ENCODE data around the gene FTL. TPM values are rescaled to one million over a fixed set of nuclear protein-coding genes. Genes with fewer than 3 reads are reported as not detected.

Gene FTL
- total and polyA plus RNA-seq, 8 donors = 394 to 1,473 (median 841) TPM

GRCh38 chr19:48945817-48946216 lies 19.3 kb upstream of the FTL start:
- Histone ChIP-seq H3K36me3 (no peaks in the 10 kb centered on the region), H3K27me3 (no peaks in the 10 kb centered on the region), H3K4me1 (no peaks in the 10 kb centered on the region), H3K4me3 (no peak overlapping the region), H3K27ac (no peak overlapping the region), H3K9me3 (no peaks in the 10 kb centered on the region)
- ATAC-seq (no peak), FAIRE-seq (no peak), DNase-seq (no peak)
- WGBS, 2 donors = 77 to 80% methylated on average over 2 of the region's 2 CpGs
- TF ChIP-seq CTCF (IDR thresholded peaks at IDR 0.05) = no peak
- intact Hi-C loops (cut with DNase I) = no loop called here

GRCh38 chr19:48946463-48947257 lies 18.4 kb upstream of the FTL start:
- Histone ChIP-seq H3K9me3 (no peaks in the 10 kb centered on the region), H3K27ac (no peak overlapping the region), H3K4me1 (no peaks in the 10 kb centered on the region), H3K36me3 (no peaks in the 10 kb centered on the region), H3K27me3 (no peaks in the 10 kb centered on the region), H3K4me3 (no peak overlapping the region)
- intact Hi-C loops (cut with DNase I) = no loop called here
- ATAC-seq (no peak), DNase-seq (no peak), FAIRE-seq (no peak)
- WGBS, 2 donors = 75 to 81% methylated on average over 9 of the region's 9 CpGs
- no peak for TF ChIP-seq CTCF (IDR thresholded peaks at IDR 0.05)

GRCh38 chr19:48947258-48947542 lies 17.9 kb upstream of the FTL start:
- no peak for TF ChIP-seq CTCF (IDR thresholded peaks at IDR 0.05)
- no peak for ATAC-seq
- no peak for DNase-seq
- intact Hi-C loops (cut with DNase I) = no loop called here
- no peak for FAIRE-seq
- Histone ChIP-seq H3K9me3 (no peaks in the 10 kb centered on the region), H3K4me1 (no peaks in the 10 kb centered on the region), H3K27me3 (no peaks in the 10 kb centered on the region), H3K36me3 (no peaks in the 10 kb centered on the region), H3K4me3 (no peak overlapping the region), H3K27ac (no peak overlapping the region)
- 88 to 100% methylated on average over 3 of the region's 3 CpGs for WGBS, 2 donors

GRCh38 chr19:48950159-48950558 lies 14.9 kb upstream of the FTL start:
- Histone ChIP-seq H3K27ac (no peak overlapping the region), H3K27me3 (no peaks in the 10 kb centered on the region), H3K4me1 (no peaks in the 10 kb centered on the region), H3K36me3 (no peaks in the 10 kb centered on the region), H3K9me3 (no peaks in the 10 kb centered on the region), H3K4me3 (no peak overlapping the region)
- intact Hi-C loops (cut with DNase I) = no loop called here
- ATAC-seq (no peak), FAIRE-seq (no peak), DNase-seq (no peak)
- 86 to 90% methylated on average over 3 of the region's 3 CpGs for WGBS, 2 donors
- no peak for TF ChIP-seq CTCF (IDR thresholded peaks at IDR 0.05)

GRCh38 chr19:48950830-48951519 lies 14.1 kb upstream of the FTL start:
- Histone ChIP-seq H3K27me3 (no peaks in the 10 kb centered on the region), H3K4me3 (no peak overlapping the region), H3K9me3 (no peaks in the 10 kb centered on the region), H3K36me3 (no peaks in the 10 kb centered on the region), H3K4me1 (peaks cover 0 to 6% (median 4%) of the 10 kb centered on the region in 3 donors), H3K27ac (no peak overlapping the region)
- 48 to 50% methylated on average over 9 of the region's 9 CpGs for WGBS, 2 donors
- no peak for ATAC-seq
- no peak for DNase-seq
- intact Hi-C loops (cut with DNase I) = no loop called here
- TF ChIP-seq CTCF (IDR thresholded peaks at IDR 0.05) = no peak
- FAIRE-seq = no peak
